NCI-H2196 (cell line): ENCODE measurements around the gene SMIM12.

Experiments used
- DNase-seq: peaks from one replicate; lab custom pipeline; 2025; ENCODE audit not compliant: unreplicated experiment; lab: John Stamatoyannopoulos, UW

Gene SMIM12

GRCh38 chr1:34859446-34860200 lies at the start of gene SMIM12:
SMIM12 (minus strand) TSS chr1:34859749; CDS start chr1:34855977, 3,772 bp downstream.
- DNase-seq, result peak; percentile 93

GRCh38 chr1:34908369-34908768 lies 48.8 kb upstream of the SMIM12 start:
- DNase-seq, result no peak

GRCh38 chr1:34907487-34908090 lies 48.0 kb upstream of the SMIM12 start:
- DNase-seq, result no peak

GRCh38 chr1:34906756-34907155 lies 47.2 kb upstream of the SMIM12 start:
- DNase-seq, result no peak

- DNase-seq, result no peak
These were observed 46.7 kb upstream of the SMIM12 start for GRCh38 chr1:34906222-34906621.

- no peak for DNase-seq
These were observed 45.5 kb upstream of the SMIM12 start for GRCh38 chr1:34905098-34905459.

- no peak for DNase-seq
These were observed 44.9 kb upstream of the SMIM12 start for GRCh38 chr1:34904236-34905097.

- DNase-seq, result no peak
These were observed 42.4 kb upstream of the SMIM12 start for GRCh38 chr1:34901919-34902318.

GRCh38 chr1:34900775-34901502 lies 41.4 kb upstream of the SMIM12 start:
- no peak for DNase-seq

- no peak for DNase-seq
These were observed 40.4 kb upstream of the SMIM12 start for GRCh38 chr1:34899906-34900305.

- DNase-seq, result no peak
These were observed 39.9 kb upstream of the SMIM12 start for GRCh38 chr1:34899471-34899870.

GRCh38 chr1:34898330-34898761 lies 38.8 kb upstream of the SMIM12 start:
- DNase-seq, result no peak

- DNase-seq, result no peak
These were observed 37.1 kb upstream of the SMIM12 start for GRCh38 chr1:34896612-34897011.

- DNase-seq, result no peak
These were observed 30.2 kb upstream of the SMIM12 start for GRCh38 chr1:34889705-34890104.

- DNase-seq, result no peak
These were observed 28.0 kb upstream of the SMIM12 start for GRCh38 chr1:34887593-34887992.

- no peak for DNase-seq
These were observed 26.1 kb upstream of the SMIM12 start for GRCh38 chr1:34885405-34886247.

GRCh38 chr1:34884961-34885360 lies 25.4 kb upstream of the SMIM12 start:
- DNase-seq, result no peak

GRCh38 chr1:34884536-34884935 lies 25.0 kb upstream of the SMIM12 start:
- no peak for DNase-seq

- DNase-seq, result no peak
These were observed 19.7 kb upstream of the SMIM12 start for GRCh38 chr1:34879230-34879629.

GRCh38 chr1:34876406-34876805 lies 16.9 kb upstream of the SMIM12 start:
- no peak for DNase-seq
